ENCODE results near the gene COX11.

COX11 gene

DNA sequence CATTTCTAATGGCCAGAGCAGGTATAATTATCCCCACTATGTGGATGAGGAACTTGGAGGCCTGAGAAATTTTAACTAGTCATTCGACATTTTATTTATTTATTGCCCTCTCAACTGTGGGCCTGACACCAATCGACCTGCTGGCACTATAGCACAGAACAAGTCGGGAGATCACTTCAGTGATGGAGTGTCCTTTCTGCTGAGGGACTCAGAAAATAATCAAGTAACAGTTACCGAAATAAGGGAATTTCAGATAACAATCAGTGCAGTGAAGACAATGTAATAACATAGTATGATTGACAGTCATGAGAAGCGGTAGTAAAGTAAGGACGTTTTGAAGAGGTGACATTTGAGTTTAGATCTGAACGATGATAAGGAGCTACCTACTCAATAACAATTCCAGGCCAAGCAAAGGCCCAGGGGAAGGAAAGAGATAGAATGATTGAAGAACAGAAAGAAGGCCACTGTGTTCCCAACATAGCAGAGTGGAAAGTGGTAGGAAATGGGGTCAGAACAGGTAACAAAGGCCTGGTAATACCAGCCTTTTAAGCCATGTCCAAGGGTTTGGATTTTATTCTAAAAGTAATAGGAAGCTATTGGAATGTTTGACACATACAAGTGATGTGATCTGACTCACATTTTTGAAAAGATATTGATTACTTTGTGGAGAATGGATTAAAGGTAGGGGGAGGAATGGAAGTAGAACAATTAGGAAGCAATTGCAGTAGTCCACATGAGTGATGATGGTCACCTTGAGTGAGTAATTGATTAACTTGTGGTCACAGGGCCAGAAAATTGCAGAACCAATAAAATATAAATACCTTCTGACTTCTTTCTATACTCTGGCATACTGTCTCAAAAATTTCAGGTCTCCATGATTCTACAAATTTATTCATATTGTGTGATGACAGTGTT, 1.5 kb upstream of the COX11 start:
- TF ChIP-seq, protein P1, sequence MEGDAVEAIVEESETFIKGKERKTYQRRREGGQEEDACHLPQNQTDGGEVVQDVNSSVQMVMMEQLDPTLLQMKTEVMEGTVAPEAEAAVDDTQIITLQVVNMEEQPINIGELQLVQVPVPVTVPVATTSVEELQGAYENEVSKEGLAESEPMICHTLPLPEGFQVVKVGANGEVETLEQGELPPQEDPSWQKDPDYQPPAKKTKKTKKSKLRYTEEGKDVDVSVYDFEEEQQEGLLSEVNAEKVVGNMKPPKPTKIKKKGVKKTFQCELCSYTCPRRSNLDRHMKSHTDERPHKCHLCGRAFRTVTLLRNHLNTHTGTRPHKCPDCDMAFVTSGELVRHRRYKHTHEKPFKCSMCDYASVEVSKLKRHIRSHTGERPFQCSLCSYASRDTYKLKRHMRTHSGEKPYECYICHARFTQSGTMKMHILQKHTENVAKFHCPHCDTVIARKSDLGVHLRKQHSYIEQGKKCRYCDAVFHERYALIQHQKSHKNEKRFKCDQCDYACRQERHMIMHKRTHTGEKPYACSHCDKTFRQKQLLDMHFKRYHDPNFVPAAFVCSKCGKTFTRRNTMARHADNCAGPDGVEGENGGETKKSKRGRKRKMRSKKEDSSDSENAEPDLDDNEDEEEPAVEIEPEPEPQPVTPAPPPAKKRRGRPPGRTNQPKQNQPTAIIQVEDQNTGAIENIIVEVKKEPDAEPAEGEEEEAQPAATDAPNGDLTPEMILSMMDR (conservative IDR thresholded peaks at IDR 0.05; ENCODE audit: low read depth, low read length): no peak
- H3K4me3 ChIP-seq (ENCODE audit: low read length): peak overlapping the region; percentile 93
- DNase-seq (ENCODE audit: low read depth): no peak

DNA sequence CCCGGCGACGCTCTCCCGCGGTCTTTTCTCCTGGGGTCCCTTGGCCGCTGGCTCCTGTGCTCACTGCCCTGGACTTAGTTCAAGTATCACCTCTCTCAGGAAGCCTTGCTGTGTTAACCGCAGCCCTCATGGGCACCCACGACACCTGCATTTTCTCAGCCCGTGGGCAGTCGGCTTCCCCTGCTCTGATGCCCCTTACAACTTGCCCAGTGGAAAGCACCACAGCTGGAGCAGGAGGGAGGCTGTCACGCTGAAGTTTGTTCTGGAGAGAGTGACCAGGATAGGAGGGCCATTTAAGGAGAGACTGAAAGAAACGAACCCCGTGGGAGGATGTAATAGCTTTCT, 506 bp upstream of the COX11 start:
- no peak for DNase-seq (ENCODE audit: low read depth)
- peak overlapping the region; percentile 93 for H3K4me3 ChIP-seq (ENCODE audit: low read length)
- TF ChIP-seq, protein P1 (conservative IDR thresholded peaks at IDR 0.05; ENCODE audit: low read depth, low read length): no peak

DNA sequence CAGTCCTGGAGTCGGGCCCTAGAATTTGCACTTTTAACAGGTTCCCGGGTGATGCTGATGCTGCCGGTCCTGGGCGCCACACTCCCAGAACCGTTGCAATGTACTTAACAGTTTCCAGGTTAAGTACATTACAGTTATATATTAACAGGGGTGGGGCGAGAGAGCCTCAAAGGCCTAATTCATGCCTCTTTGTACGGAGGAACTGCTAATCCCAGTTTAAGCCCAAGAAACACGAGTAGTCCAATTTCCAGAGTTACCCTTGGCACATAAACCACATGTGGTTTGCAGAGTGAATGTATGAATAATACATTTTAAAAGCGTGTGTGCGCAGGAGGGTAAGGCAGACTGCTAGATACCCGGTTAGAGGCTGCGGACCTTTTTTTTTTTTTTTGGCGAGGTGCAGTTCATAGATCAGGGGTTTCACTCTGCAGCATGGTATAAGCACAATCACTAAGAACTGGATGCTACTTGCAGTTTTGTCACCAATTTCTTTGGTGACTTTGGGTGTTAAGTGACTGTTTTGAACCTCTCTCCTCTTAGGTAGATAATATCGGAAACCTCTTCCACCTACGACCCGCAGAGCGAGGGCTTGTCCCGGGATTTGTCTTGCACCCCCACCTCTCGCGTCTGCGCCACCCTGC, 713 bp downstream of the COX11 start:
- TF ChIP-seq, protein P1 (conservative IDR thresholded peaks at IDR 0.05; ENCODE audit: low read depth, low read length): peak; percentile 52
- no peak for DNase-seq (ENCODE audit: low read depth)
- peak overlapping the region; percentile 93 for H3K4me3 ChIP-seq (ENCODE audit: low read length)

DNA sequence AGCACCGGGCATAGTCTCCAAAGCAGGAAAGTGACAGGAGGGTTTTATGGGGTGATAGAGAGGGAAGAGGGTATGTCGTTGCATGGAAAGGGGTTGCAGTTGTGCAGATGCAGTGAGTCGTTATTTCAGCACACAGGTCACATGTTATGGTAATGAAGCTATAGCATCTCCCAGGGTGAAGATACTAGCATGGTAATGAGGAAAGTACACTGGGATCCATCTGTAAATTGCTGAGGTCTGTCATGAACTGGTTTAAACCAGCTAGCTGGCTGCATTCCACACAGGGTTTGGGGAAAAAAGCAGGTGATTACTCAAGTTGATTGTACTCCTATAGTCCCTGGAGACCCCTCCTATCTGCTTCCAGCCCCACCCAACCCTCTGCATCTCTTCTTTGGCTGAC, 11.7 kb downstream of the COX11 start:
- no peak for DNase-seq (ENCODE audit: low read depth)
- TF ChIP-seq, protein P1 (conservative IDR thresholded peaks at IDR 0.05; ENCODE audit: low read depth, low read length): no peak

DNA sequence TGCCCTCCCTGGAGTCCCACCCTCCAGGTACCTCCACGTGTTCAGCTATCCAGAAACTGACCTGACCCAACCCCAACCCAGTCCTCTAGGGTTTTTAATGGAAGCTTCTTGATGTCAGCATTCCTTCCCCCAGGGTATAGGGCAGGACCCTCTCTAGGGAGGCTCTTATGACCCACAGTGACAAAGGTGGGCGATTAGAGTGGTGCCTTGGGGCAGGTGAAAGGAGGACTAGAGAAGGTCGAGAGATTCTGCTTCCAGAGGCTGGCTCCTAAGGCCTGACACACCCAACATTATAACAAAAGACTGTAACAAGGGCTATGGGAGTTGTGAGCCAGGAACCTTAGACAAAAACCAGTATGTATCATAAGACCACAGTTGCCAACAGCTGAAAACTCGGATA, 17.2 kb downstream of the COX11 start:
- DNase-seq (ENCODE audit: low read depth): no peak
- no peak overlapping the region for H3K4me3 ChIP-seq (ENCODE audit: low read length)
- TF ChIP-seq, protein P1 (conservative IDR thresholded peaks at IDR 0.05; ENCODE audit: low read depth, low read length): no peak

More for the DNA sequence above, 11.7 kb downstream of the COX11 start:
- H3K4me3 ChIP-seq (ENCODE audit: low read length): no peak overlapping the region

DNA sequence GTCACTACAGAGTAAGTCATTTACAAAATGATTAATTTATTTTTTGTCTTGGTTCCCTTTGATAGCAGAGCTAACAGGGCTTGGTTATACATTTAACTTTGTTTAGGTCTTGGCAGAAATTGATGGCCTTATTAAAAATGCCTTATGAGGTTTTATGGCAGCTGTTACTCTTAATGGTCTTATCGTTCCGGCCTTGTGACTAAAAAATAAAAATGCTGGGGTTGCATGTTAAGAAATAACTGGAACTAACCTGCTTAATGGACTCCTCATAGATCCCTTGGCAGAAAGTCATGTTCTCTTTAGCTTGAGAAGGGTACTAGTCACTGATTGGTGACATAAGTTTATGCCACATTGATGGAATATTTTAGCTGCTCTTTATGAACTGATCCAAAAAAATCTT, 18.3 kb downstream of the COX11 start:
- TF ChIP-seq, protein P1 (conservative IDR thresholded peaks at IDR 0.05; ENCODE audit: low read depth, low read length): no peak
- H3K4me3 ChIP-seq (ENCODE audit: low read length): no peak overlapping the region
- no peak for DNase-seq (ENCODE audit: low read depth)
